Astrocyte of the spinal cord (primary cell): ENCODE measurements around the gene SLC39A8.
A peak's percentile ranks its signal among the peaks of the same experiment; 100 is the strongest.

Experiments used
- DNase-seq: peaks from one replicate; pipeline ENCODE4 v3.0.0; 2011; ENCODE audit warnings: low read depth, low spot score
- H3K4me3 ChIP-seq: 2 replicates; pipeline ENCODE4 v1.5.1; 2011; ENCODE audit warnings: low read depth, mild to moderate bottlenecking, low read length, moderate library complexity
- CTCF ChIP-seq: IDR thresholded peaks from 2 replicates; pipeline ENCODE4 v1.5.1; 2012; ENCODE audit warnings: low read depth, mild to moderate bottlenecking, low read length, inconsistent platforms
- in situ Hi-C: cut with HindIII; loops from 2 replicates; pipeline ENCODE4 v1.10.0; 2017; ENCODE audit warnings: low sequenced_read_pairs

The SLC39A8 gene

DNA sequence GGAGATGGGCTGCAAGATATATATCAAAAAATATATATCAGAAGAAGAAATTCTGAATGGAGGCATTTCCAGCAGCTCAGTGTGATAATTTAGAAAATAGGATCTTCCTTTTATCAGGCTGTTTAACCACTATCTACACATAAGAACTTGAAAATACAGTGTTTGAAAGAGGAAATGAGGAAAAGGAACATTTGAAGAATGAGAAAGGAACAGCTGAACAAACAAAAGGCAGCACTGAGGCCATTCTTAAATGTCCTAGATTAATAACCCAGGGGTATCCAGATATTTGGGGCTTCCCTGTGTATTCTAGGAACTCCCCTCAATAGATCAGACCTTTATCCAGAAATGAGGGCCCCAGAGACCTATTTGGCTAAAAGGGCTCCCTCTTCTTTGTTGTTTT is 4.1 kb downstream of the SLC39A8 start:
- no peak overlapping the region for H3K4me3 ChIP-seq
- in situ Hi-C loops, result no loop called here
- DNase-seq, result no peak
- TF ChIP-seq CTCF, result no peak

- no peak for DNase-seq
- H3K4me3 ChIP-seq, result no peak overlapping the region
Measured at GRCh38 chr4:102339018-102339417, 6.3 kb downstream of the SLC39A8 start.

GRCh38 chr4:102338405-102338804 is 6.9 kb downstream of the SLC39A8 start:
- DNase-seq, result no peak
- no peak overlapping the region for H3K4me3 ChIP-seq
- in situ Hi-C loops, result no loop called here
- TF ChIP-seq CTCF, result no peak

More at GRCh38 chr4:102339018-102339417, 6.3 kb downstream of the SLC39A8 start:
- no peak for TF ChIP-seq CTCF
- in situ Hi-C loops, result no loop called here

- TF ChIP-seq CTCF, result no peak
- in situ Hi-C loops, result no loop called here
- no peak for DNase-seq
- H3K4me3 ChIP-seq, result no peak overlapping the region
Measured at GRCh38 chr4:102335616-102336015, 9.7 kb downstream of the SLC39A8 start.

GRCh38 chr4:102334624-102335023 is 10.7 kb downstream of the SLC39A8 start:
- no peak for TF ChIP-seq CTCF
- DNase-seq, result no peak
- no peak overlapping the region for H3K4me3 ChIP-seq
- in situ Hi-C loops, result no loop called here

DNA sequence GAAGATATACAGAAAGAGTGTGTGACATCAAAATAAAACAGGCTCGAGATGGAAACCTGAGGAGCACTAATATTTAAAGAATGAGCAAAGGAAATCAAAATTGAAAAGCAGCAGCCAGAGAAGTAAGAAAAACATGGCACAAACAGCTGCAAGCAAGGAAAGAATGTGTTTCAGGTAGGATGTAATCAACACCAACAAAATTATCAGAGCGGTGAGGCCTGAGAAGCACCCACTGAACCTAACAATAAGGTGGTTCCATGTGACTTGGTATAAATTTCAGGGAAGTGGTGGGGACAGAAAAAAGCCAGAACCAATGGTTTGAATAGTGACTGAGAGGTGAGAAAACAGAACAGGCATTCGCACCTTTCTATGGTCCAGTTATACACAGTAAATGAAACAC is 11.5 kb downstream of the SLC39A8 start:
- in situ Hi-C loops, result no loop called here
- no peak for DNase-seq
- no peak for TF ChIP-seq CTCF
- no peak overlapping the region for H3K4me3 ChIP-seq

DNA sequence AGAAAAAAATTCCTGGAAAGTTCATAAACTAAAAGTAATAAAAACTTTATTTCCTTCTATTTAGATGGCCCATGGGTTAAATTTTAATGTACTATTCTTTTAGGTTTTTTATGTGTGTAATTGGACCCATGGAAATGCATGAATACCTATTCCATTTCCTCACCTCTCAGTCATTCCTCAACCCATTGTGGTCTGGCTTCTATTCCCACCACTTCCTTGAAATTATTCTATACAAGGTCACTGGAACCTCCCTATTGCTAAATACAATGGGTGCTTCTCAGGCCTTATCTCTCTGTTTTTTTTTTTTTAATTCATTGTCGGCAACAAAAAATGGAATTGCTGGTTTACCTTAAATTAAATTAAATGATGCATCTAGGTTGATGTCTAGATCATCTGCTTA is 17.2 kb downstream of the SLC39A8 start:
- TF ChIP-seq CTCF, result no peak
- H3K4me3 ChIP-seq, result no peak overlapping the region
- in situ Hi-C loops, result no loop called here
- peak; percentile 62 for DNase-seq
